ENCODE data around the gene PIGS.

DNA sequence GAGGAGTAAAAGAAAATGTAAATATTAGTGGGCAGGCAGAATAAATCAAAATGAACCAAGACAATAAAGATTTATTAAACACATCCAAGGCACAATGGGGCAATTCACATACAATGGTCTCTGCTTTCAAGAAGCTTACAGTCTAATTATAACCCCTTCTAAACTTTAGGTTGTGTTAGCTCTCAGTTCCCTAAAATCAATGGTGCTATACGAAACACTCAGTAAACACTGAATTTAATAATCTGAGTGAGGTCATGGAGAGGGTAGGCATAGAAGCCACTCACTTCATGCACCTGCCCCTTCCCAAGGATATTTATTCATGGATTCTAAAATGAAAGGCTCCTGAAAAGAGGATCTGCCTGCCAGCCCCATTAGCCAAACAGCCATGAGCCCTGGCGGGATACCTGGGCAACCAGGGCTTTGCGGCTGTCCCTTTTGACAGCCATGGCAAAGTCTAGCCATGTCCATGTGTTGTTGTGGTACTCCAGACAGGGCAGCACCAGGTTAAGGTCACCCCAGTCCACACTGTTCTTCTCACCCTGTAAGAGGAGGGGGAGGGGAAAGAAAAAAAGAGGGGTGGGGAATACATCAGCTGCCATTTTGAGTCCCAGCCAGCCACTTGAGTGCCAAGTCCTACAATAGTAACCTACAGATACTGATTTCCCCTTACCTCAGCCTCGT is 44.1 kb upstream of the PIGS start:
- TF ChIP-seq POLR2A (IDR thresholded peaks at IDR 0.05) (no peak), CTCF (IDR thresholded peaks at IDR 0.05) (no peak), POLR2AphosphoS5 (IDR thresholded peaks at IDR 0.05) (no peak)

Measured in sigmoid colon (tissue), 4 donors.